Esophagus muscularis mucosa (tissue), 4 donors: ENCODE results near the gene TLE4. TPM values are rescaled to one million over a fixed set of nuclear protein-coding genes. Genes with fewer than 3 reads are reported as not detected.

Source experiments
- DNase-seq: peaks from one replicate; pipeline ENCODE4 v3.0.0-alpha.2; 2017; ENCODE audit errors: extremely low spot score
- H3K27ac ChIP-seq, 4 donors: fragments of 200-600 bp; sonication (generic); replicated peaks in 1 of 4; 1 replicate in 3 of 4; 2 replicates in 1 of 4; pipeline ENCODE4 v1.5.1; 2016 to 2019; ENCODE audit warnings: mild to moderate bottlenecking in 1 of 4
- H3K27me3 ChIP-seq, 4 donors: fragments of 200-600 bp; sonication (generic); one replicate each; pipeline versions ENCODE4 v1.5.1 to v1.6.0; 2016 to 2019
- H3K36me3 ChIP-seq, 4 donors: fragments of 200-600 bp; sonication (generic); one replicate each; pipeline ENCODE4 v1.5.1; 2016 to 2019
- H3K4me1 ChIP-seq, 4 donors: fragments of 200-600 bp; sonication (generic); one replicate each; pipeline ENCODE4 v1.5.1; 2016 to 2019
- H3K4me3 ChIP-seq, 4 donors: fragments of 200-600 bp; sonication (generic); 1 replicate in 2 of 4; 2 replicates in 2 of 4; pipeline ENCODE4 v1.5.1; 2016 to 2019; ENCODE audit warnings: mild to moderate bottlenecking in 4 of 4, moderate library complexity in 1 of 4
- H3K9me3 ChIP-seq, 4 donors: fragments of 200-600 bp; sonication (generic); 1 replicate in 3 of 4; 2 replicates in 1 of 4; pipeline ENCODE4 v1.5.1; 2016 to 2019
- CTCF ChIP-seq, 3 experiments: fragments of 200-600 bp in 2 of 3; fragments of 450-650 bp in 1 of 3; sonication (generic) in 2 of 3; IDR thresholded peaks; one replicate each; pipeline ENCODE4 v1.5.1; 2017 to 2019; ENCODE audit warnings: antibody characterized with exemption in 3 of 3, mild to moderate bottlenecking in 2 of 3, moderate library complexity in 1 of 3
- EP300 ChIP-seq: sonication (generic); formaldehyde crosslinking; IDR thresholded peaks from one replicate; pipeline ENCODE4 v1.6.1; 2017; ENCODE audit warnings: antibody characterized with exemption
- POLR2A ChIP-seq: fragments of 450-650 bp; IDR thresholded peaks from one replicate; pipeline ENCODE4 v1.6.1; 2017; ENCODE audit warnings: antibody characterized with exemption, moderate library complexity, mild to moderate bottlenecking, low read depth
- POLR2AphosphoS5 ChIP-seq, 2 donors: sonication (generic); formaldehyde crosslinking; IDR thresholded peaks; one replicate each; pipeline ENCODE4 v1.6.1; 2017; ENCODE audit warnings: antibody characterized with exemption in 2 of 2
- WGBS: methylation state at CpG from one replicate; pipeline ENCODE4 v1.1.5; 2018; 5-methylcytosine and 5-hydroxymethylcytosine counted together
- intact Hi-C: fragments of 100-400 bp; cut with DNase I; formaldehyde crosslinking; loops from one replicate; pipeline ENCODE4 v1.15.1; 2023
- total RNA-seq, 4 donors: library from RNA; depleted of rRNA; stranded (reverse); fragments of >200 nt; gene quantifications; one replicate each; pipeline versions ENCODE4 v1.1.0 to v1.2.1, GENCODE V29; 2016

Gene TLE4
- total RNA-seq, 4 donors from 2014 or later: 30.0 to 36.1 (median 34.3) TPM

DNA sequence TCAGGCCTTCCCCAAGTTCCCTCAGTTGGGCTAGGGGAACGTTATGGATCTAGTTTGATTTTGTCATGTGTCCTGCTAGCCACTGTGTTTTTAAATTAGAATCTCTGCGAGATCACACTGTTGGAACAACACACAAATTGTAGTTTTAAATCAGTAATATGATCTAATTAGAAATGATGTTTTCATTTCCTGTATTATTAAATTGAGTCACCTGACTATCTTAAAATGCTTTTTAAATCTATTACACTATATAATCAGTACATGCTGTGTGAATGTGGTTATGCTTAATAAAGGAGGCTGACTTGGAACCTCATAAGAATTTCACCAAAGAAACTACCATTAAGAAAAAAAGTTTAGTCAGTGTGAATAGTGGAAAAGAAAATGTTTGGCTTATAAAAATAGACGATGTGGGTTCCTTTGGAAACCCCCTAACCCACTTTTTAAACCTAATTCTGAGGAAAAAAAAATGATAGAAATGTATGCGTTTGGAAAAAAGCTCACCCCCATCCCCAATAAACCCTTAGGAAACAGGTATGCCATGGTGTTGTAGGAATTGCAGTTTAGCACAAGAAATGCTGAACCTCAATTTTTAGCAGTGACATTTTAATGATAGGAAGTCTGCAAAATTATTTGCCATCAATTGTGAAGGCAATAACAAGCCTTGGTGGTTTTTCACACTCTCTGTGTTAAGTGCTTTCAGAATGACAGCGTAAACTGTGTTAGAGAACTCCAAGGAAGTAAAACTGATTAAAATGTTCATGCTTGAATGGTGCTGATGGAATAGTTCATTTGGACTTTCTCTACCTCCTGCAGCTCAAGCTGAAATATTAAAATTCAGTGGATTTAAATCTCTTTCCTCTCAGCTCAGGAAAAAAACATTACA, 59.0 kb downstream of the TLE4 start:
- intact Hi-C loops: no loop called here
- 88% methylated on average over 5 of the region's 5 CpGs for WGBS
- no peak for DNase-seq

DNA sequence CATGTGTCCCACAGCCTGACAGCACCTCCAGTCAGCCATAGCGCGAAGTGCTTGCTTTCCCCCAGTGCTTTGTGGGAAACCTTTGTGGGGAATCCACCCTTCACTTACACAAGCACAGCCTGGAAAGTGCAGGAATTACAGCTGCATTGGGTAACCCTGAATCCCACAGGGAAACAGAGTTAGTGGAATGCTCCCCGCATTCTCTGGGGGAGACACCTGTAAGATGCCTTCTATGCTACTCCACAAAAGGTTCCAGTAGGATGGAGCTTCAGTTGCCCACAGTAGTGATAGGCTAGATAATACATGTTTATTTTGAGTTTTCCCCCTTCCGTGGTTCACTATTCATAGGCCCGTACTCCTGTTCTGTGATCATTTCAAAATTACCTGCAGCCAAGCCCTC, 60.3 kb downstream of the TLE4 start:
- H3K9me3 ChIP-seq: no peaks in the 10 kb centered on the region
- 98% methylated on average over 5 of the region's 5 CpGs for WGBS

More for the DNA sequence above, 59.0 kb downstream of the TLE4 start:
- no peak overlapping the region for H3K27ac ChIP-seq
- no peak for TF ChIP-seq CTCF (IDR thresholded peaks at IDR 0.05)
- H3K4me1 ChIP-seq: no peaks in the 10 kb centered on the region
- H3K9me3 ChIP-seq: no peaks in the 10 kb centered on the region
- H3K36me3 ChIP-seq: peaks cover 0 to 4% (median 0%) of the 10 kb centered on the region in 4 donors
- H3K4me3 ChIP-seq: no peak overlapping the region
- H3K27me3 ChIP-seq: no peaks in the 10 kb centered on the region

GRCh38 chr9:79632705-79633104, 60.9 kb downstream of the TLE4 start:
- WGBS: 87% methylated on average over 1 of the region's 1 CpG
- Histone ChIP-seq H3K4me3 (no peak overlapping the region), H3K27me3 (no peaks in the 10 kb centered on the region), H3K9me3 (no peaks in the 10 kb centered on the region), H3K36me3 (peaks cover 0 to 4% (median 0%) of the 10 kb centered on the region in 4 donors), H3K4me1 (no peaks in the 10 kb centered on the region), H3K27ac (no peak overlapping the region)
- TF ChIP-seq POLR2A (no peak), CTCF (IDR thresholded peaks at IDR 0.05) (no peak), EP300 (no peak), POLR2AphosphoS5 (IDR thresholded peaks at IDR 0.05) (no peak)
- no peak for DNase-seq
- intact Hi-C loops: no loop called here

More for the DNA sequence above, 60.3 kb downstream of the TLE4 start:
- intact Hi-C loops: no loop called here
- Histone ChIP-seq H3K4me3 (no peak overlapping the region), H3K27ac (no peak overlapping the region), H3K36me3 (peaks cover 0 to 4% (median 0%) of the 10 kb centered on the region in 4 donors), H3K27me3 (no peaks in the 10 kb centered on the region), H3K4me1 (no peaks in the 10 kb centered on the region)
- DNase-seq: no peak
- TF ChIP-seq POLR2AphosphoS5 (IDR thresholded peaks at IDR 0.05) (no peak), EP300 (no peak), CTCF (IDR thresholded peaks at IDR 0.05) (no peak), POLR2A (no peak)

GRCh38 chr9:79633558-79633957, 61.8 kb downstream of the TLE4 start:
- no peak overlapping the region for H3K27ac ChIP-seq
- TF ChIP-seq EP300 (no peak), CTCF (IDR thresholded peaks at IDR 0.05) (no peak), POLR2A (no peak), POLR2AphosphoS5 (IDR thresholded peaks at IDR 0.05) (no peak)
- H3K27me3 ChIP-seq: no peaks in the 10 kb centered on the region
- H3K4me1 ChIP-seq: no peaks in the 10 kb centered on the region
- DNase-seq: no peak
- no peak overlapping the region for H3K4me3 ChIP-seq
- H3K9me3 ChIP-seq: no peaks in the 10 kb centered on the region
- 85% methylated on average over 3 of the region's 3 CpGs for WGBS
- intact Hi-C loops: no loop called here
- H3K36me3 ChIP-seq: peaks cover 0 to 4% (median 0%) of the 10 kb centered on the region in 4 donors
